Neutrophil (primary cell): ENCODE data around the gene ZC3H4.

Experiments
- H3K27ac ChIP-seq: fragments of 200-600 bp; sonication (generic); 2 replicates; pipeline ENCODE4 v1.5.1; 2016; ENCODE audit warnings: mild to moderate bottlenecking, moderate library complexity
- H3K27me3 ChIP-seq: fragments of 200-600 bp; sonication (generic); 2 replicates; pipeline ENCODE4 v1.6.0; 2016; ENCODE audit warnings: mild to moderate bottlenecking
- H3K36me3 ChIP-seq: fragments of 200-600 bp; sonication (generic); 2 replicates; pipeline ENCODE4 v1.5.1; 2017
- H3K4me1 ChIP-seq, 2 experiments: fragments of 200-600 bp in 1 of 2; sonication (generic) in 1 of 2; 1 replicate in 1 of 2; 2 replicates in 1 of 2; pipeline versions ENCODE4 v1.5.1 to v1.6.1; 2013 to 2016; ENCODE audit warnings: low read depth in 1 of 2, low read length in 1 of 2, mild to moderate bottlenecking in 1 of 2, moderate library complexity in 1 of 2; ENCODE audit not compliant: control insufficient read depth in 1 of 2, insufficient read depth in 1 of 2
- H3K4me3 ChIP-seq, 2 experiments: fragments of 200-600 bp in 1 of 2; sonication (generic) in 1 of 2; 1 replicate in 1 of 2; 2 replicates in 1 of 2; pipeline ENCODE4 v1.5.1; 2013 to 2016; ENCODE audit warnings: low read depth in 1 of 2, low read length in 1 of 2, mild to moderate bottlenecking in 1 of 2, moderate library complexity in 1 of 2
- H3K9me3 ChIP-seq: fragments of 200-600 bp; sonication (generic); 2 replicates; pipeline ENCODE4 v1.5.1; 2016
- CTCF ChIP-seq: fragments of 200-600 bp; sonication (generic); IDR thresholded peaks from 2 replicates; pipeline ENCODE4 v1.5.1; 2016; ENCODE audit warnings: antibody characterized with exemption

Gene ZC3H4

GRCh38 chr19:47022541-47023447 is 90.8 kb downstream of the ZC3H4 start:
- Histone ChIP-seq H3K27me3 (peaks cover 100% of the 10 kb centered on the region), H3K27ac (no peak overlapping the region), H3K36me3 (no peaks in the 10 kb centered on the region), H3K9me3 (no peaks in the 10 kb centered on the region), H3K4me1 (no peaks in the 10 kb centered on the region), H3K4me3 (no peak overlapping the region)
- no peak for TF ChIP-seq CTCF

GRCh38 chr19:47022140-47022536 is 91.4 kb downstream of the ZC3H4 start:
- peaks cover 100% of the 10 kb centered on the region for H3K27me3 ChIP-seq
- no peaks in the 10 kb centered on the region for H3K4me1 ChIP-seq
- H3K27ac ChIP-seq = no peak overlapping the region
- TF ChIP-seq CTCF = no peak
- no peaks in the 10 kb centered on the region for H3K36me3 ChIP-seq
- H3K4me3 ChIP-seq = no peak overlapping the region
- no peaks in the 10 kb centered on the region for H3K9me3 ChIP-seq

GRCh38 chr19:47021536-47022139 is 91.9 kb downstream of the ZC3H4 start:
- Histone ChIP-seq H3K36me3 (no peaks in the 10 kb centered on the region), H3K27me3 (peaks cover 98% of the 10 kb centered on the region), H3K27ac (no peak overlapping the region), H3K4me1 (no peaks in the 10 kb centered on the region), H3K9me3 (no peaks in the 10 kb centered on the region), H3K4me3 (no peak overlapping the region)
- no peak for TF ChIP-seq CTCF

GRCh38 chr19:47020992-47021496 is 92.5 kb downstream of the ZC3H4 start:
- H3K4me1 ChIP-seq = no peaks in the 10 kb centered on the region
- no peaks in the 10 kb centered on the region for H3K36me3 ChIP-seq
- no peaks in the 10 kb centered on the region for H3K9me3 ChIP-seq
- H3K27me3 ChIP-seq = peaks cover 97% of the 10 kb centered on the region
- H3K4me3 ChIP-seq = no peak overlapping the region
- TF ChIP-seq CTCF = no peak
- no peak overlapping the region for H3K27ac ChIP-seq

GRCh38 chr19:47020132-47020805 is 93.3 kb downstream of the ZC3H4 start:
- H3K9me3 ChIP-seq = no peaks in the 10 kb centered on the region
- no peaks in the 10 kb centered on the region for H3K36me3 ChIP-seq
- H3K4me1 ChIP-seq = no peaks in the 10 kb centered on the region
- H3K27ac ChIP-seq = no peak overlapping the region
- H3K4me3 ChIP-seq = no peak overlapping the region
- TF ChIP-seq CTCF = no peak
- H3K27me3 ChIP-seq = peaks cover 97% of the 10 kb centered on the region
